Activated CD8-positive, alpha-beta memory T cell treated with anti-CD3 and anti-CD28 coated beads, Interleukin-2, amount 50 U/mL, for 1 hour (primary cell): ENCODE data around the gene AEN.
"Not testable (repeated sequence)": the region's sequence is repeated elsewhere in the genome, so short reads cannot be mapped to it uniquely, and the experiment has no call there.

ENCODE experiments used
- DNase-seq: peaks from one replicate; pipeline ENCODE4 v3.0.0-alpha.2; 2020; ENCODE audit errors: extremely low read depth

AEN gene

DNA sequence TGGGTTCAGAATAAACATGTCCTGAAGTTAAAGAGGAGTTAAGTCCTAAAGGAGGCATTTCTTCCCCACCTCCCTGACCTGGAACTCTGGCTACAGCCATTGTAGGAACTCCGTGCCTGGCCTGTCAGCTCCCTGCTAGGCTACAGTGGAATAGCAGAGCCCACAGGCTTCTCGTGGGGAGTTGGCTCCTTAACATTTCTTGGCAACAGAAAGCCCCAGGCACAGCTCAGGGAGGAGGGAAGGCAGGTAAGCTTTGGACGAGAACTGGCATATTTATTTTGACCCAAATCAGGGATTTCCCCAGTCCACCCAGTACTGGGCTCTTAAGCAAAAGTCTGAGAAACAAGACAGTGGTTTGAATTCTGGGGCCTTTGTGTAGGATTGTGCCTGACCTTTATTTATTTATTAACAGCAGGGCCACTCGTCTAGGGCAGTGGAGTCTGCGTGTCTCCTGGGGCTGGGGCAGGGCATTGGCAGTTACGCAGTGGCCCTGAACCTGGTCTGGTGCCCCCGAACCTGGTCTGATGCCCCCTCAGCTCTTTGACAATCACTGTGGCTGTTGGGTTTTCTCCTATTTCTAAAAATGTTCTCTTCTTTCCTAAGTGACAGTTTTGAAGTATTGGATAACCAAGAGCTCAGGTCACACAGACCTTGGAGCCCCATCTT lies 9.8 kb downstream of the AEN start:
- DNase-seq, result no peak

GRCh38 chr15:88631464-88632028 lies 10.4 kb downstream of the AEN start:
- DNase-seq, result no peak

GRCh38 chr15:88632797-88633196 lies 11.7 kb downstream of the AEN start:
- DNase-seq, result not testable (repeated sequence)

DNA sequence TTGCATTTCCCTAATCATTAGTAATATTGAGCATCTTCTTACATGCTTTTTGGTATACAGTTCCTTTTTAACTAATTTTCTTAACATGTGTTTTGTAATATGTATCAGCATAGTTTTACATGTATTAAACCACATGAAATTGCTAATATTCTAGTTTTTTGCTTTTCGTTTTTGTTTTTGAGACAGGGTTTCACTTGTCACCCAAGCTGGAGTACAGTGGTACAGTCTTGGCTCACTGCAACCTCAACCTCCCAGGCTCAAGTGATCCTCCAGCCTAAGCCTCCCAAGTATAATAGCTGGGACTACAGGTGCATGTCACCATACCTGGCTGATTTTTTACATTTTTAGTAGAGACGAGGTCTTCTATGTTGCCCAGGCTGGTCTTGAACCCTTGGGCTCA lies 13.3 kb downstream of the AEN start:
- no peak for DNase-seq

DNA sequence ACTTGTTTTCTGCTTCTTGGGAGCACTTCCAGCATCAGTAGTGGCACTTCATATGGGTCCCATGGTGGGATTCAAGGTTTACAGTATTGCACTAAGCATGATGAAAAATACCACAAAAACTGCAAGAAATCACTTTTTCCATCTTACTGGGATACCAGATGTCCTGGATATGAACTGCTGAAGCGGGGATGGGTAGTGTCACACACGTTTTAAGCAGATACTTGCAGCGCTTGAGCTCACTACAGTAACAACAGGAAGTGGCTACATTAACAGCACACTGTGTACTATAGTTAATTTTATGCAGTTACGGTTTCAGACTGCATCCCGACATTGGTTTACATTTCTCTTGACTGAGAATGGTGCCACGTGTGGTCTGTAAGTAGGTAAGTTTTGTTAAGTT lies 14.2 kb downstream of the AEN start:
- no peak for DNase-seq

- DNase-seq, result peak; percentile 70
These were observed 14.9 kb downstream of the AEN start for GRCh38 chr15:88636050-88636449.

DNA sequence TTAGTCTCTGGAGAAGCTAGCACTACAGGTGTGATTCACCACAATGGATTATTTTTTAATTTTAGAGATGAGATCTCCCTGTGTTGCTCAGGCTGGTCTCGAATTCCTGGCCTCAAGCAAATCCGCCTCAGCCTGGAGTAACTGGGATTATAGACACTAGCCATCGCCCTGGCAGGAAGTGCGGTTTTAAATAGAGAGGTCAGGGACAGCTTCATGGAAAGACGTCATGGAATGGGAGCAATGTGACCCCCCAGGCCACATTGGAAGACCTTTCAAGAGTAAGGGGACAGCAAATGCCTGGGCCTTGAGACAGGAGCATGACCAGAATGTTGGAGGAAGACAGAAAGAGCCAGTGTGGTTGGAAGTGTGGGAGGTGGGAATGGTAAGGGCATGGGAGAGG lies 15.5 kb downstream of the AEN start:
- DNase-seq, result no peak

DNA sequence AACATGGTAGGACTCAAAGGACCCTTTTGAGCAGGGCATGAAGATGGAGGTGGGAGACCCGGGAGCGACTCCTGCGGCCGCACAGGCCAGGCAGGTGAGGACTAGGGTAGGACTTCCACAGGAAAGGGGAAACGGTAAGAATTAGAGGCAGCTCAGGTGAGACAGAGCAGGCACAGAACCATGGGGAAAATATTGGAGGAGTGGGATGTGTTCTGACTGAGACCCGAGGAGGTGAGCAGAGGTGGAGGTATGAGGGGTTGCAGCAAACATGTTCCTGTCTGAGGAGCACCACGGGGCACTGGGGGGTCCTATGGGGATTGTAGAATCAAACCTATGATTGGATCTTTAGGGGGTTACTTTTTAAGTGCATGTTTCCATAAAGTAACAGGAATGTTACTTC lies 16.3 kb downstream of the AEN start:
- no peak for DNase-seq

DNA sequence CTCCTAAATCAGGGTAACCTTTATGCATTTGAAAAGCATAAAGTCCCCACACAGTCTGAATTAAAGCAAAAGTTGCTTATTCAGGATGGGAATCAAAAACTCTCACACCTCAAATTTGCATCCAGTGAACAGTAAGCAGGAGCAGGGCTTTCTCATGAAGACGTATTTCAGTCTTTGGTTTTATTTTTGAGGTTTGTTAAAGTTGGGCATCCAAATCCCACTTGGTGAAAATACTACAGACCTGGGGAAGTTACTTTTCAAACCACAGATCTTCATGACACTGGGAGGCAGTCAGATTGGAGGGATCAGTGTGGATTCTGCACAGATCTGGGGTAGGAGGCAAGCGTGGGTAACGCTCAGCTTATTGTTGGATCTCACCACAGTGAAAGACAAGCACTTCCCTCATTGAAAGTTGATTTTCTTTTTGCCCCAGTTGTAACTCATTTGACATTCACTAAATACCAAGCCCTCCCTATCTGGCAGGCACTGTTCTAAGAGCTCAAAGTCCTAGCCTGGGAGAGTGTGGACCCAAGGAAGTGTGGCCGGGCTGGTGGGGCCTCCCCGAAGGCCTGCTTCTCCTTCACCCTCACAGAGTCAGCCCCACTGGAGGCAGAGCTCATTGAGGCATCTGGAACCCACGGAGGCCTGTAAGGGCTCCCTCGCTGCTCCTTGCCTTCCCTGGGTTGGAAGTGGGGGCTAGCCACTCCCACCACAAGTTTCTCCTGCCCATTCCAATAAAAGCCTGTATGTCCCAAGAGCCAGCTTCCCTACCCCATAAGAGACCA lies 16.9 kb downstream of the AEN start:
- no peak for DNase-seq

GRCh38 chr15:88638626-88639372 lies 17.7 kb downstream of the AEN start, which contains the start of gene ISG20:
TSS of gene ISG20 (plus strand) at chr15:88639016. CDS start at chr15:88639367, 351 bp downstream.
- peak; percentile 92 for DNase-seq

- no peak for DNase-seq
These were observed 20.9 kb downstream of the AEN start for GRCh38 chr15:88641959-88642452.

DNA sequence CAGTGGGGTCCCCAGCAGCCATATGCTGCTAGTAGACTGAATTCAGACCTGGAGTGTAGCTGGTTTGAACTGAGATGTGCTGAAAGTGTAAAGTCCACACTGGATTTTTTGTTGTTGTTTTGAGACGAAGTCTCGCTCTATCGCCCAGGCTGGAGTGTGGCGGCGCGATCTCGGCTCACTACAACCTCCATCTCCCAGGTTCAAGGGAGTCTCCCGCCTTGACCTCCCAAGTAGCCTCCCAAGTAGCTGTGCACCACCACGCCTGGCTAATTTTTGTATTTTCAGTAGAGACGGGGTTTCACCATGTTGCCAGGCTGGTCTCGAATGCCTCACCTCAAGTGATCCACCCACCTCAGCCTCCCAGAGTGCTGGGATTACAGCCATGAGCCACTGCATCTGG lies 21.4 kb downstream of the AEN start:
- DNase-seq, result not testable (repeated sequence)

DNA sequence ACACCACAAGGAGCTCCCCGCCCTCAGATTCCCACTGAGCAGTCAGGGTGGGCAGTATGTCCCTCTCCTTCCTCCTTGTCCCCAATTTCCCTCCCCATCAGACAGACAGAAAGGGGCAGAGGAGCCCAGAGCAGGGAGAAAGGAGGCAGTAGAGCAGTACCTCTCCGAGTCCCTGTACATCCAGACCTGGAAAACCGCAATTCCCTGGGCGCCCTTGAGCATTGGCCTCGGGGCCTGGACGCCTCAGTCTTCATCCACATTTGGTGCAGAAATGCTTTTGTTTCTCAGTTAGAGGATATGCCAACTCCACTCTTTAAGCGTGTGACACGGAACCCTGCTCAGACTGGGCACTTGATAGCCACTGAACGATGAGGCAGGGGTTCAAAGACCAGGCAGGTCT lies 23.6 kb downstream of the AEN start:
- no peak for DNase-seq

GRCh38 chr15:88645171-88646087 lies 24.3 kb downstream of the AEN start:
- DNase-seq, result no peak

- DNase-seq, result no peak
These were observed 24.9 kb downstream of the AEN start for GRCh38 chr15:88646088-88646405.

- DNase-seq, result no peak
These were observed 25.8 kb downstream of the AEN start for GRCh38 chr15:88646951-88647350.

DNA sequence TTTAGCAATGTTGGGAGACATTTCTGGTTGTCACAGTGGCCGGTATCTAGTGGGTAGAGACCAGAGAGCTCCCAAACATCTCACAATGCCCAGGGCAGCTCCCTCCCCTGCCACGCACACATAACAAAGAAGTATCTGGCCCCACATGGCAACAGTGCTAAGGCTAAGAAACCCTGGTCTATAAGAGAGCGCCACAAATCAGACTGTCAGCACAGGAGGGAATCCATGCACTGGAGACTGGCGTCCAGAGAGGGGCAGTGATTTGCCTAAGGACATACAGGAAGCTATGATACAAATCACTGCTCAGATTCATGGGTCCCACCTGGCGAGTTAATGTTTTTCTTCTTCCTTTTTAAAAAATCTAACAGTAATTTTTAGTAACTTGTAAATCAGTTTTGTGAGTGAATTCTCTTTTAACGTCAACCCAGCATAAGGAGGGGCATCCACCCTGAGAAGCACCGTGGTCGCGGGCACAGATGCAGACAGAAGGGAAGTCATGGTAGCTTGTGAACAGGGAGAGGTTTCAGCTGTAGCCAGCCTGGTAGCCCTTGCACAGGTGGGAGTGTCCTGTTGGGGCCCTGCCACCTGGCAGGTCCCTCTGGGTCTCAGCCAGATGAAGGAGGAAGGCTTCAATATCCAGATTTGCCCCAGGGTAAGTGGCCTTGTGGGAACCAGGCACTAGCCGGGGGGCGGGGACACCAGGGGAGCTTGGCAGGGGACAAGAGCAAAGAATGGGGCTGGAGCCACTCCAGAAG lies 26.4 kb downstream of the AEN start:
- DNase-seq, result no peak

DNA sequence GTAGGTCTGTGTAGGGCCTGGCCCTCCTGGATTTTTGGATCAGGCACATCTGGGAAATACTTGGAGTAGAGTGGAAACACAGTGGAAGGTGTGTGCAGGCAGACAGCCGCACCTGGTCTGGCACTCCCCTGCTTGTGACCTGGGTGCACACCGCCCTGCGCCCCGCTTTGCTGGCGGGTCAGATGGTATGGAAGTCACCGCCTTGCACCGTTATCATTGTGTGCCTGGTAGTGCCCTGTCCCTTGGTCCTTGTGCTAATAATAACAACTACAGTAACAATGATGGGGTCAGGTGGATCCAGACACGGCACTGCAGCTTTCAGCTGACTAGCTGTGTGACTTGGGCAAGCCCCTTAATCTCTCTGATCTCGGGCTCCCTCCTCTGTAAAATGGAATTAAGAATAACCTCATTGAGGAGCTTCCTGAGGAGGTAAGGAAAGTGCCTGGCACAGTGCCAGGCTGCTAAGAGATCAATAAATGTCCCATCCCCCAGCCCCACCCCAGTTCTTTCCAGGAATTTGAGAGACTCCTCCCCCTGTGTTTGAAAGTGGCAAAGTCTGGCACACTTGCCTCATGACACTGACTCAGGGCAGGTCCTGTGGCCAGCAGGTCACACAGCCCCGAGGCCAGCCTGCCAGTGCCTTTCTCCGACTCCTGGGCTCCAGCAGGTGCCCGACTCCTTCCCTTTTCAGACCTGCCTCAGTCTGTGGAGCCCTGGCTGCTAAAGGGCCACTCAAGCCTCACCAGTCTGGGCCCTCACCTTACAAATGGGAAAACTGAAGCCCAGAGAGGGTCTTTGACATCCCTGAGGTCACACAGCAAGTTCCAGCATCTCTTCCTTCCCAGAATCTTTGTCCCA lies 27.4 kb downstream of the AEN start:
- no peak for DNase-seq

- no peak for DNase-seq
These were observed 28.2 kb downstream of the AEN start for GRCh38 chr15:88649286-88649733.
